Duodenal mucosa (tissue), 2 donors: ENCODE results near the gene SPATA12.

ENCODE experiments used
- H3K27ac ChIP-seq: one replicate; pipeline ENCODE4 v1.7.0; 2013; ENCODE audit warnings: low read depth, low read length
- H3K27me3 ChIP-seq, 2 donors: one replicate each; pipeline ENCODE4 v1.7.0; 2013; ENCODE audit warnings: low read length in 2 of 2, control low read depth in 1 of 2; ENCODE audit not compliant: insufficient read depth in 2 of 2, control insufficient read depth in 1 of 2
- H3K36me3 ChIP-seq, 2 donors: one replicate each; pipeline ENCODE4 v1.7.0; 2013; ENCODE audit warnings: low read length in 2 of 2, control low read depth in 1 of 2; ENCODE audit not compliant: insufficient read depth in 2 of 2, control insufficient read depth in 1 of 2
- H3K4me1 ChIP-seq, 2 donors: one replicate each; pipeline ENCODE4 v1.7.0; 2013; ENCODE audit warnings: low read length in 2 of 2, control low read depth in 1 of 2; ENCODE audit not compliant: insufficient read depth in 2 of 2, control insufficient read depth in 1 of 2
- H3K4me3 ChIP-seq, 2 donors: one replicate each; pipeline ENCODE4 v1.7.0; 2013; ENCODE audit warnings: low read length in 2 of 2, low read depth in 1 of 2
- H3K9ac ChIP-seq, 2 donors: one replicate each; pipeline ENCODE4 v1.7.0; 2013; ENCODE audit warnings: low read length in 2 of 2, low read depth in 1 of 2
- H3K9me3 ChIP-seq, 2 donors: one replicate each; pipeline ENCODE4 v1.7.0; 2013; ENCODE audit warnings: low read length in 2 of 2, control low read depth in 1 of 2; ENCODE audit not compliant: control insufficient read depth in 1 of 2

Gene SPATA12

DNA sequence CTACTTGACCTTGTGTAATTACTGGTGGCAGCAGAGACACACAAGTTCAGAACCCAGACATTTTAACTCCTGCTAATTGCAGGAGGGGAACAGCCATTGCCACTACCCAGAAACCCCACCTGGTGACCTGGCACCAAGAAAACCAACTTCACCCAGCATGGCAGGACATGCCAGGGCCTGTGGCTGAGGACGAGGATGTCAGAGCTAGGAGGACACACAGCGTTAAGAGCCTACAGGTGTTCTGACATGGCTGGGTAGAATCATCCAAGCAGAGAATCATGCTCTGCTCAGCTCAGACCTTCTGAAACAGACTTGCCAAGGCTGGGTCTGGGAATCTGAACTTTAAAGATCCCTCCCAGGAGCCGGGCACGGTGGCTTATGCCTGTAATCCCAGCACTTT, 11.7 kb upstream of the SPATA12 start:
- no peak overlapping the region for H3K27ac ChIP-seq
- H3K36me3 ChIP-seq: no peaks in the 10 kb centered on the region
- H3K27me3 ChIP-seq: no peaks in the 10 kb centered on the region
- H3K4me1 ChIP-seq: no peaks in the 10 kb centered on the region
- no peak overlapping the region for H3K4me3 ChIP-seq
- H3K9me3 ChIP-seq: no peaks in the 10 kb centered on the region
- H3K9ac ChIP-seq: no peak overlapping the region

DNA sequence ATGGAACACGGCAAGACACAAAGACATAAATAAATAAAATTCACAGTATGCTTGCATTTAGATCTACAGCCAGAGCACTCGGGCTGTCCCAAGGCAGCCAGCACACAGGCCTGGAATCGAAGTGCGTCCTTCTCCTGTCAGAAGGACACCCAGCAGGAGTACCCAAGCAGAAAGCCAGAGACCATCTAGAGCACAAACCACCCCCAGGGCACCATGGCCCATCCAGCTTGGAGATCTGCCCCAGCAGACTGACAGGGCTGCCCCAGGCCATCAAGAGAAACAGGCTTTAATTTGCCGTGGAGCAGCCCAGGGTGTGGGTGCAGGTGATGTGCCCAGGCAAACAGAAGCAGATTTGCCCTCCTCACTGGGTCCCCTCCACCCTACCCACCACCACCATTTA, 7.8 kb upstream of the SPATA12 start:
- no peak overlapping the region for H3K4me3 ChIP-seq
- no peak overlapping the region for H3K27ac ChIP-seq
- no peaks in the 10 kb centered on the region for H3K9me3 ChIP-seq
- H3K36me3 ChIP-seq: no peaks in the 10 kb centered on the region
- H3K27me3 ChIP-seq: no peaks in the 10 kb centered on the region
- H3K9ac ChIP-seq: no peak overlapping the region
- no peaks in the 10 kb centered on the region for H3K4me1 ChIP-seq

DNA sequence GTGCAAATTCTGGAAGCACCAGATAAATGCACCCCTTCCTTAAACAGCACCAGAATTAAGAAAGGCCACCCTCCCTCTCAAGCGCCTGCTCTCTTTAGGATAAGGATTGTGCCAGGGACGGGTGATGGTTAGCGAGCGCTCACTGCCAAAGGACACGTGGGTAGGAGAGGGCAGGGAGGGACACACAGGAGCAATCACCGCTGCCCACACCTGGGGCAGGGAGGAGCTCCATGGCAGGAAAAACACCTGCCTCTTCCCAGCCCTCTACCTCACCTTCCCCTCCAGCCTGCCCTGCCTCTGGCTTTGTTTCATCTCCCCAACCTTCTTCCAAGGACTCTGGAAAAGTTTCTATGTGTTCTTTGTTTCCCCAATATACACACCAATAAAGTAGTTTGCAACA, 7.3 kb upstream of the SPATA12 start:
- Histone ChIP-seq H3K4me3 (no peak overlapping the region), H3K27me3 (no peaks in the 10 kb centered on the region), H3K9me3 (no peaks in the 10 kb centered on the region), H3K27ac (no peak overlapping the region), H3K9ac (no peak overlapping the region), H3K36me3 (no peaks in the 10 kb centered on the region), H3K4me1 (no peaks in the 10 kb centered on the region)

DNA sequence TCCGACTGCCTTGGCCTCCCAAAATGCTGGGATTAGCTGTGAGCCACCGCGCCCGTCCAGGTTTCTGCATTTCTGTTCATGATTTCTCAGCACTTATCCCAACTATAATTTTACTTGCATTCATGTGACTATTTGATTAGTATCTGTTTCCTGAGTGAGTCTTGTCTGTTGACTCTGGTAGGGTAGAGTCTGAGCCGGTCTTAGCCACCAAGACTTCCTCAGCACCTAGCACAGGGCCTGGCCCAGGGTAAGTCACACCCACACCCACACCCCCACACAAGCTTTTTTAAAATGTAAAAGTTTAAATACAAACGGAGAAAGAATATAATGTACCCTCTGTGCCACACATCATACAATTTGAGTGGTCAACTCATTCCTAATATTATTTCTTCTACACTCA, 3.1 kb upstream of the SPATA12 start:
- peaks cover 0 to 7% of the 10 kb centered on the region in 2 donors for H3K4me1 ChIP-seq
- H3K27ac ChIP-seq: no peak overlapping the region
- no peak overlapping the region for H3K9ac ChIP-seq
- H3K36me3 ChIP-seq: no peaks in the 10 kb centered on the region
- no peak overlapping the region for H3K4me3 ChIP-seq
- H3K9me3 ChIP-seq: no peaks in the 10 kb centered on the region
- no peaks in the 10 kb centered on the region for H3K27me3 ChIP-seq

DNA sequence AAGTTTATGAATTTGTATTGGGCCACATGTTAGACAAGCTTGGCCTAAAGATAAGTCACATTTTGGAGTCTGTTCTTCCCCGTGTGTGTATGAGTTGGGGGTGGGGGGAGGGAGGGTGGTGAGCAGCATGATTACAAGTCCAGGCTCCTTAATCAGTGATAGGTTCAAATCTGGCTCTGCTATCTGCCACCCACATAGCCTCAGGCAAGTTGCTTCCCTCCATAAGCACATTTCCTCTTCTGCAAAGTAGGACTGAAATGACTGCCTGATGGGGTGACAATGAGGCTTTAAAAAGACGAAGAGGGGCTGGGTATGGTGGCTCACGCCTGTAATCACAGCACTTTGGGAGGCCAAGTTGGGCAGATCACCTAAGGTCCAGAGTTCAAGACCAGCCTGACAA, 1.1 kb upstream of the SPATA12 start:
- no peaks in the 10 kb centered on the region for H3K9me3 ChIP-seq
- H3K27ac ChIP-seq: no peak overlapping the region
- H3K36me3 ChIP-seq: no peaks in the 10 kb centered on the region
- peaks cover 0 to 7% of the 10 kb centered on the region in 2 donors for H3K4me1 ChIP-seq
- H3K9ac ChIP-seq: no peak overlapping the region
- no peaks in the 10 kb centered on the region for H3K27me3 ChIP-seq
- H3K4me3 ChIP-seq: no peak overlapping the region

DNA sequence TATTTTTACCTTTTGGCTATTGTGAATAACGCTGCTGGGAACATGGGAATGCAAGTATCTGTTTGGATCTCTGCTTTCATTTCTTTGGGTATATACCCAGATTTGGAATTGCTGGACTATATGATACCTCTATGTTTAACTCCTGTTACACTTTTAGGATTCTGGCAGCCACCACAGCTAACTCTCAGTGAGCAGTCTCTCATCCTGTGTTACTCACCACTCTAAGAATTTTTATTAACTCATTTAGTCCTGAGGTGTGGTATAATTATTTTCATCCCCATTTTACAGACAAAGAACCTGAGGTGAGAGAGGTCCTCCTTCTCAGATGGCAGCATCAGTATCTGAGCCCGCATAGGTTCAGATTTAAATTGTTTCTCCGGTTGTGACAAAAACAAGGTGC, 1.1 kb downstream of the SPATA12 start:
- Histone ChIP-seq H3K27me3 (no peaks in the 10 kb centered on the region), H3K9ac (no peak overlapping the region), H3K4me1 (peaks cover 0 to 7% of the 10 kb centered on the region in 2 donors), H3K27ac (no peak overlapping the region), H3K4me3 (no peak overlapping the region), H3K36me3 (no peaks in the 10 kb centered on the region), H3K9me3 (no peaks in the 10 kb centered on the region)

DNA sequence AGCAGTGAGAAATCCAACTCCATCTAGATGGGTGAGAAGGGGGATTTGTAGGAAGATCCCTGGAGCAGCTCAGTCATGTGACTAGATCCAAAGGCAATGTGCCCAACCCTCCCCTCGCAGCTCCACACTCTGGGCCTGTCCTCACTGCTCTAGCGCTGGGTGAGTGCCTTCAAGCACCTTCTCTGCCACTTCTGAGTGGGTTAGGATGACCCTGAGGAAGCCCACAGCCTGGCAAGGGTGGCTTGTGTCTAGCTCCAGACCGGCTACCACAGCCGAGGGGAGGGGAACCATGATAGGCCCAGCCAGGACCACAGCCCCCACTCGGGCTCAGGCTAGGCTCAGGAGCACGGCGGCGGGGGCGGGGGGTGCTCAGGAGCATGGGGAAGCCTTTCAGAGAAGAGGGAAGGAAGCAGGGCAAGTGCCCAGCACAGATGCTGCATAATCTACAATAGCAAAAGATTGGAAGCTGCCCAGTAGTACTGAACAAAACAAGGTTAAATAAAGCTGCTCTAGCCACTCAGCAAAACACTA, 1.7 kb downstream of the SPATA12 start:
- Histone ChIP-seq H3K36me3 (no peaks in the 10 kb centered on the region), H3K27me3 (no peaks in the 10 kb centered on the region), H3K9ac (no peak overlapping the region), H3K4me3 (no peak overlapping the region), H3K9me3 (no peaks in the 10 kb centered on the region), H3K27ac (no peak overlapping the region), H3K4me1 (peaks cover 0 to 7% of the 10 kb centered on the region in 2 donors)

DNA sequence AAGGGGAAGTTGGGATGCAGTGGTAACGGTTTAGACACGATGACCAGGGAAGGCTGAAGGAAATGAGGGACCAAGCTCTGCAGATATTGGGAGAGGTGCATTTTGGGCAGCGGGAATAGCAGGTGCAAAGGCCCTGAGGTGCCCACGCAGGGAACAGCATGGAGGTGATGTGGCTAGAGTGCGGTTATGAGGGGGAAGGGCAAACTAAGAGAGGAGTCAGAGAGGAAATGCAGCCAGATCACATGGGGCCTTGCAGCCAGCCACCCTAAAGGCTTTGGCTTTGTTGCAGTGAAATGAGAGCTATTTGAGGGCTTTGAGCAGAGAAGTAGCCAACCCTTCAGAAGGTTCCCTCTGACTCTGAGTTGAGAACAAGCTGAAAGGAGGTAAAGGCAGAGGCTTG, 2.6 kb downstream of the SPATA12 start:
- no peak overlapping the region for H3K27ac ChIP-seq

DNA sequence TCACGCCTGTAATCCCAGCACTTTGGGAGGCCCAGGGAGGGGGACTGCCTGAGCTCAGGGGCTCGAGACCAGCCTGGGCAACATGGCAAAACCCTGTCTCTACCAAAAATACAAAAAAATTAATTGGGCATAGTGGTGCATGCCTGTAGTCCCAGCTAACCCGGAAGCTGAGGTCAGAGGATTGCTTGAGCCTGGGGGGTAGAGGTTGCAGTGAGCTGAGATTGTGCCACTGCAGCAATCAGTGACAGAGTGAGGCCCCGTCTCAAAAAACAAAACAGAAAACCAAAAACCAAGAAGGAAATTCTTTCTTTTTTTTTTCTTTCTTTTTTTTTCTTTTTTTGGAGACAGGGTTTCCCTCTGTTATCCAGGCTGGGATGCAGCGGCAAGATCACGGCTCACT, 3.5 kb downstream of the SPATA12 start:
- H3K4me3 ChIP-seq: no peak overlapping the region
- no peak overlapping the region for H3K9ac ChIP-seq
- H3K4me1 ChIP-seq: peaks cover 6 to 7% of the 10 kb centered on the region in 2 donors
- no peaks in the 10 kb centered on the region for H3K36me3 ChIP-seq
- H3K27ac ChIP-seq: no peak overlapping the region
- H3K27me3 ChIP-seq: no peaks in the 10 kb centered on the region
- no peaks in the 10 kb centered on the region for H3K9me3 ChIP-seq

More for the DNA sequence above, 2.6 kb downstream of the SPATA12 start:
- H3K9ac ChIP-seq: no peak overlapping the region
- H3K27me3 ChIP-seq: no peaks in the 10 kb centered on the region
- H3K36me3 ChIP-seq: no peaks in the 10 kb centered on the region
- peaks cover 1 to 7% of the 10 kb centered on the region in 2 donors for H3K4me1 ChIP-seq
- no peak overlapping the region for H3K4me3 ChIP-seq
- no peaks in the 10 kb centered on the region for H3K9me3 ChIP-seq

DNA sequence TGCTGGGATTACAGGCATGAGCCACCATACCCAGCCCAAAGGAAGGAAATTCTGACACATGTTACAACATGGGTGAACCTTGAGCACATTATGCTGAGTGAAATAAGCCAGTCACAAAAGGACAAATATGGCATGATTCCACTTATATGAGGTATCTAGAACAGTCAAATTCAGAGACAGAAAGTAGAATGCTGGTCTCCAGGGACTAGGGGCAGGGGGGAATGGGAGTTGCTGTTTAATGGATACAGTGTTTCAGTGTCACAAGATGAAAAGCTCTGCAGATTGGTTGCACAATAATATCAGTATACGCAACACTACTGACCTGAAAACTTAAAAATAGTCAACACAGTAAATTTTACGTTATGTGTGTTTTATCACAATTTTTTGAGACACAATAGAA, 4.1 kb downstream of the SPATA12 start:
- no peak overlapping the region for H3K9ac ChIP-seq
- H3K27me3 ChIP-seq: no peaks in the 10 kb centered on the region
- no peak overlapping the region for H3K4me3 ChIP-seq
- no peaks in the 10 kb centered on the region for H3K9me3 ChIP-seq
- no peaks in the 10 kb centered on the region for H3K36me3 ChIP-seq
- H3K4me1 ChIP-seq: peaks cover 6 to 7% of the 10 kb centered on the region in 2 donors
- no peak overlapping the region for H3K27ac ChIP-seq

DNA sequence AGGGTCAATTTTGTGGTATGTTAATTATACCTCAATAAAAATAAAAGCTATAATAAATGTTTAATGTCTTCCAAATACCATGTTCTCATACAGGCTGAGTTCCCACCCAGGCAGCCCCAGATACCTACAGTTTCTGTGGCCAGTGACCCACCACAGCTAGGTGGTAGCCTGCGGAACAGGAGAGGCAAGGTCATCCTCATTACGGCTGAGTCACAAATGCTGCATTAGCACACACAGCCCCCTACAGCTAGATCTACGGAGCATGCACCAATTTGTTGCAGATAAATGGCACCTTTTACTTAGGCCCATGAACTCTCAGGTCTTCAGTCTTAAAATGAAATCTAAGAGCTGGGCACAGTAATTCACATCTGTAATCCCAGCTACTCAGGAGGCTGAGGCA, 5.1 kb downstream of the SPATA12 start:
- Histone ChIP-seq H3K36me3 (no peaks in the 10 kb centered on the region), H3K27ac (no peak overlapping the region), H3K9me3 (no peaks in the 10 kb centered on the region), H3K4me3 (no peak overlapping the region), H3K9ac (no peak overlapping the region), H3K27me3 (no peaks in the 10 kb centered on the region), H3K4me1 (peaks cover 2 to 6% of the 10 kb centered on the region in 2 donors)
